Mammary epithelial cell (primary cell): ENCODE measurements around the gene UAP1.
"Not testable (repeated sequence)": the region's sequence is repeated elsewhere in the genome, so short reads cannot be mapped to it uniquely, and the experiment has no call there.

Experiments used
- EZH2 ChIP-seq: IDR thresholded peaks from 2 replicates; pipeline ENCODE4 v1.6.1; 2012; ENCODE audit warnings: low read length, inconsistent platforms, borderline replicate concordance
- TF ChIP-seq, protein P1 (sequence below), 2 donors: IDR thresholded peaks in 1 of 2; conservative IDR thresholded peaks in 1 of 2; 2 replicates each; pipeline ENCODE4 v1.5.1; 2011 to 2012; ENCODE audit warnings: inconsistent platforms in 2 of 2, low read length in 2 of 2, mild to moderate bottlenecking in 2 of 2, control low read depth in 1 of 2, low read depth in 1 of 2; ENCODE audit not compliant: insufficient read depth in 1 of 2; ENCODE audit errors: extremely low read depth in 1 of 2

DNA sequence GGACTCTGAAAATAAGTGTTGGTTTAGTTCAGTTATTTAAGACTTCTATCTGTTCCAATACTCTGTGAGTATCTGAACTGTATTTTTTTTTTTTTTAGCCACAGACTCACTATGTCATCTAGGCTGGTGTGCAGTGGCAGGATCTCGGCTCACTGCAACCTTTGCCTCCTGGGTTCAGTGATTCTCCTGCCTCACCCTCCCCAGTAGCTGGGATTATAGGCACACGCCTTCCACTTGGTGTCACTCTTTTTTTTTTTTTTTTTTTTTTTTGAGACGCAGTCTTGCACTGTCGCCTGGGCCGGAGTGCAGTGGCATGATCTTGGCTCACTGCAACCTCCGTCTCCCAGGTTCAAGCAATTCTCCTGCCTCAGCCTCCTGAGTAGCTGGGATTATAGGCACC, 21.4 kb downstream of the UAP1 start:
- TF ChIP-seq, protein P1, sequence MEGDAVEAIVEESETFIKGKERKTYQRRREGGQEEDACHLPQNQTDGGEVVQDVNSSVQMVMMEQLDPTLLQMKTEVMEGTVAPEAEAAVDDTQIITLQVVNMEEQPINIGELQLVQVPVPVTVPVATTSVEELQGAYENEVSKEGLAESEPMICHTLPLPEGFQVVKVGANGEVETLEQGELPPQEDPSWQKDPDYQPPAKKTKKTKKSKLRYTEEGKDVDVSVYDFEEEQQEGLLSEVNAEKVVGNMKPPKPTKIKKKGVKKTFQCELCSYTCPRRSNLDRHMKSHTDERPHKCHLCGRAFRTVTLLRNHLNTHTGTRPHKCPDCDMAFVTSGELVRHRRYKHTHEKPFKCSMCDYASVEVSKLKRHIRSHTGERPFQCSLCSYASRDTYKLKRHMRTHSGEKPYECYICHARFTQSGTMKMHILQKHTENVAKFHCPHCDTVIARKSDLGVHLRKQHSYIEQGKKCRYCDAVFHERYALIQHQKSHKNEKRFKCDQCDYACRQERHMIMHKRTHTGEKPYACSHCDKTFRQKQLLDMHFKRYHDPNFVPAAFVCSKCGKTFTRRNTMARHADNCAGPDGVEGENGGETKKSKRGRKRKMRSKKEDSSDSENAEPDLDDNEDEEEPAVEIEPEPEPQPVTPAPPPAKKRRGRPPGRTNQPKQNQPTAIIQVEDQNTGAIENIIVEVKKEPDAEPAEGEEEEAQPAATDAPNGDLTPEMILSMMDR (conservative IDR thresholded peaks at IDR 0.05 in 1 of 2, IDR thresholded peaks at IDR 0.05 in 1 of 2; ENCODE audit: extremely low read depth in 1 of 2, insufficient read depth in 1 of 2, low read depth in 1 of 2, low read length in 2 of 2), result not testable (repeated sequence)
- not testable (repeated sequence) for TF ChIP-seq EZH2
